Glutamatergic neuron (in vitro differentiated cells): ENCODE measurements around the gene ZNF488. TPM values are rescaled to one million over a fixed set of nuclear protein-coding genes. Genes with fewer than 3 reads are reported as not detected.

Experiments
- DNase-seq: peaks from one replicate; pipeline ENCODE4 v3.0.0; 2022
- H3K27ac Mint-ChIP-seq: one replicate; pipeline ENCODE4 v1.8.0; 2020; ENCODE audit warnings: mild to moderate bottlenecking, mixed read lengths, inconsistent platforms; ENCODE audit not compliant: unreplicated experiment
- H3K27me3 Mint-ChIP-seq: one replicate; pipeline ENCODE4 v1.8.0; 2020; ENCODE audit warnings: mild to moderate bottlenecking, moderate library complexity, mixed read lengths, inconsistent platforms; ENCODE audit not compliant: unreplicated experiment
- H3K36me3 Mint-ChIP-seq: one replicate; pipeline ENCODE4 v1.8.0; 2020; ENCODE audit warnings: mild to moderate bottlenecking, mixed read lengths, inconsistent platforms; ENCODE audit not compliant: unreplicated experiment
- H3K4me1 Mint-ChIP-seq: one replicate; pipeline ENCODE4 v1.8.0; 2020; ENCODE audit warnings: mild to moderate bottlenecking, low read depth, mixed read lengths, inconsistent platforms; ENCODE audit not compliant: unreplicated experiment
- H3K4me3 Mint-ChIP-seq: one replicate; pipeline ENCODE4 v1.8.0; 2020; ENCODE audit warnings: mild to moderate bottlenecking, mixed read lengths, inconsistent platforms; ENCODE audit not compliant: unreplicated experiment
- H3K9me3 Mint-ChIP-seq: one replicate; pipeline ENCODE4 v1.8.0; 2020; ENCODE audit warnings: mild to moderate bottlenecking, moderate library complexity, mixed read lengths, inconsistent platforms; ENCODE audit not compliant: unreplicated experiment
- total RNA-seq: library from RNA; stranded (reverse); fragmentation: NEBNext Ultra II Directional; extraction: Animal tissue kit (Norgen Biotek cat#: 25700); gene quantifications from one replicate; pipeline ENCODE4 v1.2.1, GENCODE V29; 2021; ENCODE audit not compliant: unreplicated experiment
- TF ChIP-seq, protein P1 (sequence below): fragments of 200-600 bp; sonication (generic); IDR thresholded peaks from one replicate; pipeline ENCODE4 v1.5.0; 2021; ENCODE audit not compliant: partially characterized antibody, unreplicated experiment

Gene ZNF488
- total RNA-seq, 1 donor from 2014 or later = 3.3 TPM

DNA sequence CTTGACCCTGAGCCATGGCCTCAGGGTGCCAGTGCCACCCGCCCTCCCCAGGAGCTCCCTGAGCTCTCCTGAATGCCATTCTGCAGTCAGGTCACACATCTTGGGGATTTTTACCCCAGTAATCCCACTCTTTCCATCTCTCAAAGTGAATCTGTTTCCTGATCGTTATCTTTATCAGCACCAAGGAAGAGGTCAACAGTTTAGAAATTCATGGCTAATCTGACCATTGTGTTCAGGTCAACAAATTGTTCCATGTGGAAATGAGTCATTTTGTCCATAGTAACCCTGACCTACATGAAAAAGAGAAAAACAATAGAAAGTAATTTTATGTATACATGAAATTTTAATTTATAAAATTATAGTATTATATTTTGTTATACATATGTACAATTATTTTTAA, 28.8 kb upstream of the ZNF488 start:
- TF ChIP-seq, protein P1, sequence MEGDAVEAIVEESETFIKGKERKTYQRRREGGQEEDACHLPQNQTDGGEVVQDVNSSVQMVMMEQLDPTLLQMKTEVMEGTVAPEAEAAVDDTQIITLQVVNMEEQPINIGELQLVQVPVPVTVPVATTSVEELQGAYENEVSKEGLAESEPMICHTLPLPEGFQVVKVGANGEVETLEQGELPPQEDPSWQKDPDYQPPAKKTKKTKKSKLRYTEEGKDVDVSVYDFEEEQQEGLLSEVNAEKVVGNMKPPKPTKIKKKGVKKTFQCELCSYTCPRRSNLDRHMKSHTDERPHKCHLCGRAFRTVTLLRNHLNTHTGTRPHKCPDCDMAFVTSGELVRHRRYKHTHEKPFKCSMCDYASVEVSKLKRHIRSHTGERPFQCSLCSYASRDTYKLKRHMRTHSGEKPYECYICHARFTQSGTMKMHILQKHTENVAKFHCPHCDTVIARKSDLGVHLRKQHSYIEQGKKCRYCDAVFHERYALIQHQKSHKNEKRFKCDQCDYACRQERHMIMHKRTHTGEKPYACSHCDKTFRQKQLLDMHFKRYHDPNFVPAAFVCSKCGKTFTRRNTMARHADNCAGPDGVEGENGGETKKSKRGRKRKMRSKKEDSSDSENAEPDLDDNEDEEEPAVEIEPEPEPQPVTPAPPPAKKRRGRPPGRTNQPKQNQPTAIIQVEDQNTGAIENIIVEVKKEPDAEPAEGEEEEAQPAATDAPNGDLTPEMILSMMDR = no peak
- DNase-seq = no peak
- Mint-ChIP-seq H3K36me3 (no peaks in the 10 kb centered on the region), H3K27ac (no peak overlapping the region), H3K27me3 (peaks cover 3% of the 10 kb centered on the region), H3K4me3 (no peak overlapping the region), H3K9me3 (no peaks in the 10 kb centered on the region), H3K4me1 (peaks cover 10% of the 10 kb centered on the region)

DNA sequence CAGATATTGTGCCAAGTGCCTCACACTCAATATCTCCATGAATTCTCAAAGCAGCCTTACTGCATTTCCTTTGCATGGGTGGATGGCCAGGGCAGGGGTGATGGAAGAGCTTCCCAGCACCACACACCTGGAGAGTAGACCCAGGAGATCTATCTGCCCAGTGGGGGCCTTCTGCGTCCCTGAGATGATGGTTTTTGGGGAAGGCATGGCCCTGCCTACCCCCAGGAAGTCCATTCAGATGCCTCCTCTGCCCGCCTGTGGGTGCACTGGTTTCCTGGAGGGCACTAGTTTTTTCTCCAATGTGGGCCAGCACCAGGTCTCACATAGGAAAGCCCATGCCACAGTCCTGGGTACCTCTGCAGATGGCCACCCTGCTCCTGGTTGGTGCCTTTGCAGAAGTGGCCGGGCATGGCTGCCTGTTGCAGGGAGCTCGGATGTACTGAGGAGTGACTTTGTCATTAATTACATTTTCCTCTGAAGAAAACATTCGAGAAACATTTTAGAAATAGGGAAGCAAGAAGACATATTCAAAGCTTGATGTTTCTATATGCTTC, 28.2 kb upstream of the ZNF488 start:
- DNase-seq = no peak
- no peaks in the 10 kb centered on the region for H3K36me3 Mint-ChIP-seq
- peaks cover 3% of the 10 kb centered on the region for H3K27me3 Mint-ChIP-seq
- H3K4me1 Mint-ChIP-seq = peaks cover 10% of the 10 kb centered on the region
- H3K4me3 Mint-ChIP-seq = no peak overlapping the region
- TF ChIP-seq, protein P1 = no peak
- no peak overlapping the region for H3K27ac Mint-ChIP-seq
- no peaks in the 10 kb centered on the region for H3K9me3 Mint-ChIP-seq

DNA sequence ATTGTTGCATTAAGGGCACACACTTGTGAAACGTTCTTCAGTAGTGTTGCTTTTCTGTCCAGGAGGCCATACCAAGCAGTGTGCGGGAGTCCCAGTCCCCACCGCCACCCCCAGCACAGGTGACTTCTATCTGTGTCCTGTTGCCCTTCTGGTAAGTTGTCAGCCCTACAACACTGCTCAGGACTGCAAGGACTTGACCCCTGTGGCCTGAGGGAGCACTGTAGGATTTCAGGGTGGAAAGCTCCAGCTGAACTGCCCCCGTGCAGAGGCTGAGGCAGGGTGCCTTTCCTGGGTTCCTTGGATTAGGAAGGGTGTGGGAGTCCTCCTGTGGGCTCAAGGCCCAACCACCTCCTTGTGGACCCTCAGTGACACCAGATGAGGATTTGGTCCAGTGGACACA, 26.8 kb upstream of the ZNF488 start:
- H3K4me1 Mint-ChIP-seq = peaks cover 10% of the 10 kb centered on the region
- no peak overlapping the region for H3K4me3 Mint-ChIP-seq
- TF ChIP-seq, protein P1 = no peak
- no peaks in the 10 kb centered on the region for H3K36me3 Mint-ChIP-seq
- H3K9me3 Mint-ChIP-seq = no peaks in the 10 kb centered on the region
- H3K27ac Mint-ChIP-seq = no peak overlapping the region
- DNase-seq = no peak
- peaks cover 3% of the 10 kb centered on the region for H3K27me3 Mint-ChIP-seq

DNA sequence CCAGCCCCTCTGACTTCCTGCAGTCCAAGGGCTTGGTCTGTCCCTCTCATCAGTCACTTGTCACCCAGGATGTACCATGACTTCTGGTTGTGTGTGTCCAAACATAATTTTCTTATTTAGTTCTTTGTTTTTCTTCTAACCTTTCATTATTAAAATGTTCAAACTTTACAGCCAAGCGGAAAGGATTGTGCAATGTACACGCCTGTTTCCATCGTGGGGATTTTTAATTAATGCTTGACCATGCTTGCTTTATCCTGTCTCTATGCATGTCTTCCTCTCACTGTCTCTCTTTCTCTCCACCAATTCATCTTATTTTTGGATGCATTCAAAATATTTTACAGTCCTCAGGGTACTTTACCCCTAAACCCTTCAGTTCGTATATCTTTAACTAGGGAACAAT, 26.2 kb upstream of the ZNF488 start:
- Mint-ChIP-seq H3K27me3 (peaks cover 3% of the 10 kb centered on the region), H3K4me1 (peaks cover 10% of the 10 kb centered on the region), H3K4me3 (no peak overlapping the region), H3K27ac (no peak overlapping the region), H3K9me3 (peaks cover 2% of the 10 kb centered on the region), H3K36me3 (no peaks in the 10 kb centered on the region)
- TF ChIP-seq, protein P1 = no peak
- no peak for DNase-seq

DNA sequence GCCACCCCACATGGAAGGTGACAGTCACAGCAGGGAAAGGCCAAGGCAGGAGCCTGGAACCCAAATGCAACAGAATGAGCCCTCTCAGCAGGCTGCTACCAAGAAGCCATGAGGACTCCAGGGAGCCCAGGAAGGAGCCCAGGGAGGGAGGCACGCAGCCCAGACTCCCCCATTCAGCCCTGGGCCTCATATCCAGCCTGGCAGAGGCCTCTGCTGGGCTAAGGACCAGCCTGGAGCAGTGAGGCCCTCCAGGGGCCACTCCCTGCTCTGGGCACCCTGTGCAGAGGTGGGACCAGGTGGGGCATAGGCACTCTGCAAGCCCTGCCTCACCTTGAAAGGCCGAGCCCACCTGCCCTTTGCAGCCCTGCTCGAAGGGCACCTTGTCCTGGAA, 25.8 kb upstream of the ZNF488 start:
- Mint-ChIP-seq H3K36me3 (no peaks in the 10 kb centered on the region), H3K4me3 (no peak overlapping the region), H3K27ac (peak overlapping the region; percentile 52), H3K27me3 (peaks cover 4% of the 10 kb centered on the region), H3K9me3 (peaks cover 3% of the 10 kb centered on the region), H3K4me1 (peaks cover 10% of the 10 kb centered on the region)
- DNase-seq = no peak
- TF ChIP-seq, protein P1 = no peak
